BE2C (cell line): ENCODE results near the gene STRBP.

ENCODE experiments used
- DNase-seq: peaks from one replicate; pipeline ENCODE4 v3.0.0-alpha.2; 2020
- H3K27me3 ChIP-seq: fragments of 250-450 bp; sonication (Bioruptor Pico); 2 replicates; pipeline ENCODE4 v1.5.1; 2020; ENCODE audit warnings: mild to moderate bottlenecking
- H3K36me3 ChIP-seq: fragments of 250-450 bp; sonication (Bioruptor Pico); 2 replicates; pipeline ENCODE4 v1.5.1; 2020; ENCODE audit warnings: mild to moderate bottlenecking
- H3K4me1 ChIP-seq: fragments of 250-450 bp; sonication (Bioruptor Pico); 2 replicates; pipeline ENCODE4 v1.5.1; 2020
- H3K4me3 ChIP-seq: 2 replicates; pipeline ENCODE4 v1.5.1; 2011; ENCODE audit warnings: low read depth, low read length
- H3K9me3 ChIP-seq: fragments of 250-450 bp; sonication (Bioruptor Pico); 2 replicates; pipeline ENCODE4 v1.5.1; 2020
- TF ChIP-seq, protein P1 (sequence below): IDR thresholded peaks from 2 replicates; pipeline ENCODE4 v1.5.1; 2012; ENCODE audit warnings: mild to moderate bottlenecking, low read depth, low read length

Gene STRBP

DNA sequence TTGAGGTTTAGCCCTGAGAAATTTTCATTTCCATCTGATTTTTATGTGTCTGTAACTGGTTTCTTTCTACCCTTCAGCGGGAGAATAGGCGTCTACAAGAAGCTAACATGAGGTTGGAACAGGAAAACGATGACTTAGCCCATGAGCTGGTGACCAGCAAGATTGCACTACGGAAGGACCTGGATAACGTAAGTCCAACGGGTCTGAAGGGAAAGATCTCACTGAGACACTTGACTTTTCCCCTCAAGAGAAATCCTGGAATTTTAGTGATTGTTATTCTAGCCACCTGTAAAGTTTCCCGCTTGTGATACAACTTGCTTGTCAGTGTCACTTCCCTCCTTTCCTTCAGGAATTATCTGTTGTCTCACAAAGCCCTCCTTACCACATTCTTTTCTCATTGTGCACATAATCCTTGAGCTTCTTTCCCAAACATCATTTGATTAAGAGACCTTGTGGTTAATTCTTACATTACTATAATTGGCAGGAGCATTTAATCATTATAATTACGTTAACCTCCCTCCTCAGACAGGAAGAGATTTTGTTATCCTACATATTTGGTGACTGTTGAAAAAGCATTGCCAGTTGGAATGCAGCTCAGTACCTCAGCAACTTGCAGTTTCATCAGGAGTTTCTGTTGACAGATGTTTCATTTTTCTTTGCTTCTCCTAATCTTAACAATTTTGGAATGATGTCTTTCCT is 178.0 kb downstream of the STRBP start:
- peaks cover 34% of the 10 kb centered on the region for H3K36me3 ChIP-seq
- TF ChIP-seq, protein P1, sequence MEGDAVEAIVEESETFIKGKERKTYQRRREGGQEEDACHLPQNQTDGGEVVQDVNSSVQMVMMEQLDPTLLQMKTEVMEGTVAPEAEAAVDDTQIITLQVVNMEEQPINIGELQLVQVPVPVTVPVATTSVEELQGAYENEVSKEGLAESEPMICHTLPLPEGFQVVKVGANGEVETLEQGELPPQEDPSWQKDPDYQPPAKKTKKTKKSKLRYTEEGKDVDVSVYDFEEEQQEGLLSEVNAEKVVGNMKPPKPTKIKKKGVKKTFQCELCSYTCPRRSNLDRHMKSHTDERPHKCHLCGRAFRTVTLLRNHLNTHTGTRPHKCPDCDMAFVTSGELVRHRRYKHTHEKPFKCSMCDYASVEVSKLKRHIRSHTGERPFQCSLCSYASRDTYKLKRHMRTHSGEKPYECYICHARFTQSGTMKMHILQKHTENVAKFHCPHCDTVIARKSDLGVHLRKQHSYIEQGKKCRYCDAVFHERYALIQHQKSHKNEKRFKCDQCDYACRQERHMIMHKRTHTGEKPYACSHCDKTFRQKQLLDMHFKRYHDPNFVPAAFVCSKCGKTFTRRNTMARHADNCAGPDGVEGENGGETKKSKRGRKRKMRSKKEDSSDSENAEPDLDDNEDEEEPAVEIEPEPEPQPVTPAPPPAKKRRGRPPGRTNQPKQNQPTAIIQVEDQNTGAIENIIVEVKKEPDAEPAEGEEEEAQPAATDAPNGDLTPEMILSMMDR: no peak
- no peak overlapping the region for H3K4me3 ChIP-seq
- DNase-seq: no peak
- peaks cover 10% of the 10 kb centered on the region for H3K4me1 ChIP-seq
- H3K9me3 ChIP-seq: no peaks in the 10 kb centered on the region
- H3K27me3 ChIP-seq: no peaks in the 10 kb centered on the region

DNA sequence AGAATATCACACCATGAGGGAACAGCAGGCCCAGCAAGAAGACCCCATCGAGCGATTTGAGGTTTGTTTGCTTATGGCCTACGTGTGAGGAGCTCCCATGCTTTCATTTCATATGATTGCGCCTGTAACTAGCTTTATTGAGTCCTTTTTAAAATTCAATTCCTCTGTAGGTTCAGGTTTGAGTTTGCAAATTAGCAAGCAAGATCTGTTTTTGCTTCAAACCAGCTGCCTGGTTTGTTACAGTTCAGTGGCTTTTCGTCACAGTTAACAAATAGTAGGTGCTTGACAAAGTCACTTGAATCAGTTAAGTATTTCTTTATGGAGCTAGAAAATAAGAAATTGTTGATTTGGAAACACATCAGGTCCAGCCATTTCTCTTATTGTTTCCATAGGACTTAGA is 178.6 kb downstream of the STRBP start:
- Histone ChIP-seq H3K27me3 (no peaks in the 10 kb centered on the region), H3K36me3 (peaks cover 39% of the 10 kb centered on the region), H3K9me3 (no peaks in the 10 kb centered on the region), H3K4me3 (no peak overlapping the region), H3K4me1 (peaks cover 10% of the 10 kb centered on the region)
- TF ChIP-seq, protein P1: no peak
- DNase-seq: no peak

DNA sequence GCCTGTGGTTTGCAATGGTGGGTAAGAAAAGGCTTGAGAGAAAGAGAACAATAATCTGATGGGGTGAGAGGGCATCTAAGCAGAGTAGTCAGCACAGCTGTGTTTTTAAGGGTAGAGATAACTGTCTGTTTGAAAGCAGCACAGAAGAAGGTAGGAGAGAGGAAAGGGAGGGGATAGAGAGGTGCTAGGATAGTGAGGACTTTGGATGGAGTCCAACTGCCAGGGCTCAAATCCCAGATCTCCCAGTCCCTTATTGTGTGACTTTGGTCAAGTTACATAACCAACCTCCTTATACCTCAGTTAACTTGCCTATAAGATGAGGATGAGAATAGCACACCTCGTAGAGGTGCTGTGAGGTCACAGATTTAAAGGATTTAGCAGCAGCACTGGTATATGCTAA is 179.3 kb downstream of the STRBP start:
- no peak for DNase-seq
- H3K36me3 ChIP-seq: peaks cover 42% of the 10 kb centered on the region
- TF ChIP-seq, protein P1: no peak
- no peak overlapping the region for H3K4me3 ChIP-seq
- H3K4me1 ChIP-seq: peaks cover 10% of the 10 kb centered on the region
- H3K27me3 ChIP-seq: no peaks in the 10 kb centered on the region
- H3K9me3 ChIP-seq: no peaks in the 10 kb centered on the region

DNA sequence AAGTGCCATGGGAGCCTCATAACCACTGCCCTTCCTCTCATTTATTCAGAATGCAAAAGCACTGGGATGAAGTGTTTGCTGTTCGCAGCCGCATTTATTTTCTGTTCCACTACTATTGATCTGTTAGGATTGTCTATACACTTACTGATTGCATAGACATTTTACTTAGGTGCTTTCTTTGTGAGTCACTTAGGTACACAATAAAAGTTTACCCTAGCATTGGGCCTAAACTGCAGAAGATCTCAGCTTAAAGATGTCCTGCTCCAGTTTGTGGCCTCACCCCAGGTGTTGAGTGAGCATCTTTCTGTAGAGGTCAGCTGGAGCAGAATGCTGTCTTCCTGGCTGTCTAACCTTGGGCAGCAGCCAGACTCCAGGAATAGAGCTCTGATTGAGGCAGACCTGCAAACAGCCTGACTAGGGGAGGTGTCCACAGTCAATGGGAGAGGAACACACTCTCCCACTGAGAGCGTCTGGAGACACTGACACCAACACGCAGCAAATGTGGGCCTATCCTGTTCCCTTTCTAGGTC is 181.0 kb downstream of the STRBP start:
- H3K36me3 ChIP-seq: peaks cover 28% of the 10 kb centered on the region
- TF ChIP-seq, protein P1: no peak
- peaks cover 10% of the 10 kb centered on the region for H3K4me1 ChIP-seq
- no peak overlapping the region for H3K4me3 ChIP-seq
- no peak for DNase-seq
- H3K27me3 ChIP-seq: no peaks in the 10 kb centered on the region
- no peaks in the 10 kb centered on the region for H3K9me3 ChIP-seq

DNA sequence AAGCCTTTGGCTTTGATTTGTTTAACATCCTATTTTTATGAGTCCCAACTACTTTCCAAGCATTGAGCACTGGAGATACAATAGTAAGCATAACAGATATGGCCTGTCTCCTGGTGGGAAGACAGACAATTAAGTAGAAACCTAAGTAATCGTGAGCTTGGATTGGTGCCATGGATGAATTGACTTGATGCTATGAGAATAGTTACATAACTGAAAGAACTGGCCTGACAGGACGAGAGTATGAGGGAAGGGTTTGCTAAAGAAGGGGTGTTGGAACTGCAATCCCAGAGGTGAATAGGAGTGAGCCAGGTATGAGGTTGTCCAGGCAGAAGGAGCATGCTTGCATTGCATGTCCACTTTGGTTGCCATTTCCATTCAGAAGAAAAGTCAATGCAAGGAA is 182.5 kb downstream of the STRBP start:
- Histone ChIP-seq H3K4me3 (no peak overlapping the region), H3K36me3 (peaks cover 15% of the 10 kb centered on the region), H3K4me1 (peaks cover 8% of the 10 kb centered on the region), H3K27me3 (no peaks in the 10 kb centered on the region), H3K9me3 (no peaks in the 10 kb centered on the region)
- no peak for DNase-seq
- TF ChIP-seq, protein P1: no peak

DNA sequence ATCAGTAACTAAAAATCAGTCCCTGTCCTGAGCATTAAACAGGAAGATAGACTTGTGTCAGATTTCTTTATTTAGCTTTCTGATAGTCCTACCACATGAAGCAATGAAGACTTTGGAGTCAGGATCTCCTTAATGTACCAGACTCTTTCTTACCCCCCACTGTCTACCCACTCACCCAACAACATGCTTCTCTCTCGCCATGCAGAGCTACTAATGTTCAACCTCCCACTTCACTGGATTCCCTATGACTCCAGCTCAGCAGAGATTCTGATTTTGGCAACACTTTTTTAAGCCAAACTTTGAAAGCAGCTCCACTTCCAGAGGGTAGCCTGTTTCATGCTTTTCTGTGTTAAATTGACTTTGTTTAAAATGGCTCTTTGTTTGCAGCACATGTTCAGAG is 184.1 kb downstream of the STRBP start:
- no peak for DNase-seq
- Histone ChIP-seq H3K4me3 (no peak overlapping the region), H3K9me3 (no peaks in the 10 kb centered on the region), H3K36me3 (peaks cover 13% of the 10 kb centered on the region), H3K27me3 (no peaks in the 10 kb centered on the region), H3K4me1 (no peaks in the 10 kb centered on the region; the same call in 1 of the 2 replicates)
- TF ChIP-seq, protein P1: no peak
